ENCODE measurements around the gene CHD9. TPM values are rescaled to one million over a fixed set of nuclear protein-coding genes. Genes with fewer than 3 reads are reported as not detected.

Gene CHD9
- total RNA-seq, 1 donor from 2014 or later = 64.6 TPM

Other genes with a start within 250 kb of the CHD9 start
- gene CHD9NB, start 2.1 kb upstream of the CHD9 start, total RNA-seq = 1.0 TPM